ENCODE data around the gene DAZL. TPM values are rescaled to one million over a fixed set of nuclear protein-coding genes. Genes with fewer than 3 reads are reported as not detected.

DAZL gene
- total and polyA plus RNA-seq, 10 of the 15 experiments (the other 5 are each of a cell fraction or from before 2014, with no cell fraction given): 0.04 to 0.48 (median 0.13) TPM; not detected in 1

DNA sequence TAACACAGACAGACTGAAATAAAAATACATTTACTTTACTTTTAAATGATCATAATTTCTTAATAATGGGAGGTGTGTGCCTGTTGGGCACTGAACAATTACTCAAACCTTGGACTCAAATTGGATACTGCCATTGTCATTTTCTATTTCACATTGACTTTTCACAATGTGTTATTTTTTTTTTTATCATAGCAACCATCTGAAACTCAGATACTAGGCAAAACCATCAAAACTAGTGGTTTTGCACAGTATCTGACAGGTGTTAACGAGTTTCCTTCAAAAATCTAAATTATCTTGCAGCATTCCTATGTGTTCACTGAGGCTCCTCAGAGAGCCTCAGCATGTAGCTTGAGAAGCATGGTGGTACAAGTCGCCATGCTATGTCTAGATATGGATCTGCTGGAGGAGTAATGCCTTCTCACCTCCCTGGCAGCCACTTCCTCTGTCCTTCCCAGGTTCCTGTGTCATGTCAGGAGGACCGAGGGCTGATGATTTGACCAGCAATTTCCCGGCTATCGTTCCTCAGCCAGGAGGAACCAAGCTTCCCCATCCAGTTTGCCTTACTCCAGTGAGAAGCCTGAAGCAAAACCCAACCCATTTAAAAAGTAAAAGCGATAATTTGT is 61.9 kb downstream of the DAZL start:
- FAIRE-seq: no peak
- Histone ChIP-seq H3K4me1 (ENCODE audit: control insufficient read depth, insufficient read depth, low read length) (0 out of 2 replicates have a peak, but pooled peaks cover under 1% of the 10 kb centered on the region), H3K9me3 (replicated peaks; ENCODE audit: control insufficient read depth, insufficient read depth, low read length) (peaks cover 3% of the 10 kb centered on the region; the same call in 2 of the 3 replicates), H3K9ac (ENCODE audit: control insufficient read depth, insufficient read depth, low read length) (no peak overlapping the region), H3K27ac (ENCODE audit: control insufficient read depth, insufficient read depth) (no peak overlapping the region), H3K4me2 (ENCODE audit: control insufficient read depth, insufficient read depth) (no peak overlapping the region), H3K4me3 (no peak overlapping the region), H3K36me3 (ENCODE audit: control insufficient read depth in 2 of 2, insufficient read depth in 2 of 2, low read length in 1 of 2) (no peaks in the 10 kb centered on the region), H4K20me1 (ENCODE audit: control insufficient read depth, insufficient read depth) (no peaks in the 10 kb centered on the region), H3K27me3 (replicated peaks in 1 of 2; ENCODE audit: control insufficient read depth in 2 of 2, insufficient read depth in 2 of 2, low read length in 1 of 2) (no peaks in the 10 kb centered on the region), H2AFZ (ENCODE audit: control insufficient read depth, low read depth, low read length) (no peak overlapping the region), H3K79me2 (ENCODE audit: control insufficient read depth, insufficient read depth, low read length) (no peaks in the 10 kb centered on the region)
- RAD21 ChIA-PET (ENCODE audit: unreplicated experiment): interaction anchor here (1.2 kb wide), 1 partner anchor 27 kb away, joined by 6 read pairs; no protein-coding TSS in a partner anchor
- BruUV-seq (replicated peaks): no TSS peak
- peak; percentile 53; the same call in 1 of the 2 replicates for TF ChIP-seq MTA2 (IDR thresholded peaks at IDR 0.05; ENCODE audit: low read depth)
- TF ChIP-seq, protein P1, sequence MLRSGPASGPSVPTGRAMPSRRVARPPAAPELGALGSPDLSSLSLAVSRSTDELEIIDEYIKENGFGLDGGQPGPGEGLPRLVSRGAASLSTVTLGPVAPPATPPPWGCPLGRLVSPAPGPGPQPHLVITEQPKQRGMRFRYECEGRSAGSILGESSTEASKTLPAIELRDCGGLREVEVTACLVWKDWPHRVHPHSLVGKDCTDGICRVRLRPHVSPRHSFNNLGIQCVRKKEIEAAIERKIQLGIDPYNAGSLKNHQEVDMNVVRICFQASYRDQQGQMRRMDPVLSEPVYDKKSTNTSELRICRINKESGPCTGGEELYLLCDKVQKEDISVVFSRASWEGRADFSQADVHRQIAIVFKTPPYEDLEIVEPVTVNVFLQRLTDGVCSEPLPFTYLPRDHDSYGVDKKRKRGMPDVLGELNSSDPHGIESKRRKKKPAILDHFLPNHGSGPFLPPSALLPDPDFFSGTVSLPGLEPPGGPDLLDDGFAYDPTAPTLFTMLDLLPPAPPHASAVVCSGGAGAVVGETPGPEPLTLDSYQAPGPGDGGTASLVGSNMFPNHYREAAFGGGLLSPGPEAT (IDR thresholded peaks at IDR 0.05; ENCODE audit: low read depth): 0 out of 2 replicates have a peak, but pooled peaks have one; percentile 19
- no peak for TF ChIP-seq EGR1 (IDR thresholded peaks at IDR 0.05; ENCODE audit: borderline replicate concordance in 1 of 2, low read depth in 2 of 2, low read length in 2 of 2)
- TF ChIP-seq IKZF1 (conservative IDR thresholded peaks at IDR 0.05): peak; percentile 28; the same call in 1 of the 2 replicates
- no peak for TF ChIP-seq ZNF207 (IDR thresholded peaks at IDR 0.05; ENCODE audit: borderline replicate concordance)
- TF ChIP-seq SPI1 (IDR thresholded peaks at IDR 0.05; ENCODE audit: borderline replicate concordance, insufficient read depth, low read depth, low read length): 0 out of 2 replicates have a peak, but pooled peaks have one; percentile 4
- TF ChIP-seq, protein P2, sequence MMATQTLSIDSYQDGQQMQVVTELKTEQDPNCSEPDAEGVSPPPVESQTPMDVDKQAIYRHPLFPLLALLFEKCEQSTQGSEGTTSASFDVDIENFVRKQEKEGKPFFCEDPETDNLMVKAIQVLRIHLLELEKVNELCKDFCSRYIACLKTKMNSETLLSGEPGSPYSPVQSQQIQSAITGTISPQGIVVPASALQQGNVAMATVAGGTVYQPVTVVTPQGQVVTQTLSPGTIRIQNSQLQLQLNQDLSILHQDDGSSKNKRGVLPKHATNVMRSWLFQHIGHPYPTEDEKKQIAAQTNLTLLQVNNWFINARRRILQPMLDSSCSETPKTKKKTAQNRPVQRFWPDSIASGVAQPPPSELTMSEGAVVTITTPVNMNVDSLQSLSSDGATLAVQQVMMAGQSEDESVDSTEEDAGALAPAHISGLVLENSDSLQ (IDR thresholded peaks at IDR 0.05): no peak
- in situ Hi-C loops (cut with MboI) (no loop called here), intact Hi-C loops (cut with micrococcal nuclease; ENCODE audit: unreplicated experiment) (no loop called here)
- CTCF ChIA-PET: interaction anchor here (1.0 kb wide), 1 partner anchor 253 kb away, joined by 3 read pairs; no protein-coding TSS in a partner anchor
- no peak for DNase-seq (ENCODE audit: low read depth, low spot score)
- ATAC-seq: peak; percentile 24; the same call in 2 of the 3 replicates
- SMC1A ChIA-PET (ENCODE audit: uncharacterized antibody, unreplicated experiment): interaction anchor here (0.6 to 6.0 kb wide), 8 partner anchors 14 to 279 kb away, joined by 3 to 36 read pairs (median 4); partner anchors contain the start of genes DPH3 and OXNAD1
- WGBS (ENCODE audit: insufficient coverage, insufficient replicate concordance, low lambda C conversion rate, missing lambda C conversion rate): 72% methylated on average over 6 of the region's 6 CpGs
- POLR2A ChIA-PET: no interaction called here
